A673 (cell line): ENCODE results near the gene CXorf66.

Experiments used
- CTCF ChIP-seq: fragments of 300-800, 200-600 bp; sonication (generic); conservative IDR thresholded peaks from 2 replicates; pipeline ENCODE4 v1.5.1; 2017; ENCODE audit warnings: low read depth, mild to moderate bottlenecking, antibody characterized with exemption, low read length, moderate library complexity, mixed read lengths
- EZH2 ChIP-seq: fragments of 200-600 bp; sonication (generic); IDR thresholded peaks from 2 replicates; pipeline ENCODE4 v1.6.1; 2017; ENCODE audit warnings: borderline replicate concordance, low read depth, mild to moderate bottlenecking, mixed read lengths, antibody characterized with exemption, low read length; ENCODE audit not compliant: poor library complexity, severe bottlenecking

GRCh38 chrX:139932901-139933796, 32.2 kb downstream of the CXorf66 start, which contains the start of gene ATP11C:
- TF ChIP-seq CTCF (no peak), EZH2 (no peak)
